H9 (cell line): ENCODE results near the gene ACYP1. TPM values are rescaled to one million over a fixed set of nuclear protein-coding genes. Genes with fewer than 3 reads are reported as not detected.

ENCODE experiments used
- DNase-seq: peaks from one replicate; pipeline ENCODE4 v3.0.0-alpha.2; 2017
- H2AFZ ChIP-seq: one replicate; pipeline ENCODE4 v1.6.1; 2013; ENCODE audit warnings: mild to moderate bottlenecking, low read length, control low read depth, moderate library complexity
- H2AK5ac ChIP-seq: 2 replicates; pipeline ENCODE4 v1.6.1; 2013; ENCODE audit warnings: low read length, control low read depth, mixed read lengths; ENCODE audit not compliant: insufficient read length
- H2BK120ac ChIP-seq: one replicate; pipeline ENCODE4 v1.6.1; 2013; ENCODE audit warnings: low read depth, mild to moderate bottlenecking, low read length, control low read depth, inconsistent platforms; ENCODE audit not compliant: poor library complexity, severe bottlenecking
- H2BK12ac ChIP-seq: 2 replicates; pipeline ENCODE4 v1.6.1; 2013; ENCODE audit warnings: low read length, control low read depth, mixed read lengths, low read depth; ENCODE audit not compliant: insufficient read length
- H2BK15ac ChIP-seq: 2 replicates; pipeline ENCODE4 v1.6.1; 2013; ENCODE audit warnings: low read depth, low read length, control low read depth
- H2BK20ac ChIP-seq: one replicate; pipeline ENCODE4 v1.6.1; 2013; ENCODE audit warnings: low read depth, mild to moderate bottlenecking, low read length, control low read depth, inconsistent platforms; ENCODE audit not compliant: poor library complexity, severe bottlenecking
- H2BK5ac ChIP-seq: 2 replicates; pipeline ENCODE4 v1.6.1; 2013; ENCODE audit warnings: low read length, control low read depth, mixed read lengths; ENCODE audit not compliant: insufficient read length
- H3K14ac ChIP-seq: 2 replicates; pipeline ENCODE4 v1.6.1; 2013; ENCODE audit warnings: low read length, control low read depth; ENCODE audit not compliant: insufficient read depth
- H3K18ac ChIP-seq: 2 replicates; pipeline ENCODE4 v1.6.1; 2013; ENCODE audit warnings: low read depth, mild to moderate bottlenecking, mixed read lengths, low read length, control low read depth; ENCODE audit not compliant: insufficient read length
- H3K23ac ChIP-seq: 2 replicates; pipeline ENCODE4 v1.6.1; 2013; ENCODE audit warnings: low read length, control low read depth, mixed read lengths, low read depth; ENCODE audit not compliant: insufficient read length
- H3K23me2 ChIP-seq: 2 replicates; pipeline ENCODE4 v1.6.1; 2013; ENCODE audit warnings: low read depth, mild to moderate bottlenecking, mixed read lengths, low read length, control low read depth; ENCODE audit not compliant: insufficient read length, poor library complexity, severe bottlenecking
- H3K27ac ChIP-seq: 2 replicates; pipeline ENCODE4 v1.5.1; 2013; ENCODE audit warnings: low read length, control low read depth, mixed read lengths, low read depth; ENCODE audit not compliant: insufficient read length
- H3K27me3 ChIP-seq: 2 replicates; pipeline ENCODE4 v1.6.1; 2013; ENCODE audit warnings: low read length, control low read depth, inconsistent platforms; ENCODE audit not compliant: insufficient read depth
- H3K4ac ChIP-seq: 2 replicates; pipeline ENCODE4 v1.6.1; 2013; ENCODE audit warnings: low read depth, mild to moderate bottlenecking, control low read depth, inconsistent platforms, low read length, moderate library complexity
- H3K4me1 ChIP-seq: 2 replicates; pipeline ENCODE4 v1.6.1; 2013; ENCODE audit warnings: low read length, control low read depth, inconsistent platforms; ENCODE audit not compliant: insufficient read depth
- H3K4me2 ChIP-seq: 2 replicates; pipeline ENCODE4 v1.6.1; 2013; ENCODE audit warnings: low read length, control low read depth, mixed read lengths; ENCODE audit not compliant: insufficient read length, insufficient read depth
- H3K56ac ChIP-seq: 2 replicates; pipeline ENCODE4 v1.6.1; 2013; ENCODE audit warnings: low read depth, mild to moderate bottlenecking, mixed read lengths, low read length, control low read depth; ENCODE audit not compliant: insufficient read length
- H3K79me1 ChIP-seq: 2 replicates; pipeline ENCODE4 v1.6.1; 2013; ENCODE audit warnings: low read depth, mild to moderate bottlenecking, moderate library complexity, low read length, control low read depth, inconsistent platforms; ENCODE audit not compliant: insufficient read depth, poor library complexity, severe bottlenecking
- H3K79me2 ChIP-seq: 2 replicates; pipeline ENCODE4 v1.6.1; 2013; ENCODE audit warnings: low read length, control low read depth, inconsistent platforms; ENCODE audit not compliant: insufficient read depth
- H3K9ac ChIP-seq: 2 replicates; pipeline ENCODE4 v1.6.1; 2013; ENCODE audit warnings: low read length, control low read depth, mixed read lengths; ENCODE audit not compliant: insufficient read length; ENCODE audit errors: extremely low read depth
- H3K9me3 ChIP-seq: one replicate; pipeline ENCODE4 v1.6.1; 2013; ENCODE audit warnings: low read depth, low read length, inconsistent platforms; ENCODE audit not compliant: control insufficient read depth
- H3T11ph ChIP-seq: one replicate; pipeline ENCODE4 v1.6.1; 2013; ENCODE audit warnings: mild to moderate bottlenecking, low read length, control low read depth, inconsistent platforms
- H4K20me1 ChIP-seq: one replicate; pipeline ENCODE4 v1.6.1; 2013; ENCODE audit not compliant: control insufficient read depth, insufficient read length, insufficient read depth
- H4K5ac ChIP-seq: 2 replicates; pipeline ENCODE4 v1.6.1; 2013; ENCODE audit warnings: low read depth, mild to moderate bottlenecking, mixed read lengths, low read length, control low read depth; ENCODE audit not compliant: insufficient read length
- H4K8ac ChIP-seq: replicated peaks from 2 replicates; pipeline ENCODE4 v1.6.1; 2013; ENCODE audit warnings: low read length, control low read depth, mixed read lengths, low read depth; ENCODE audit not compliant: insufficient read length
- H4K91ac ChIP-seq: 2 replicates; pipeline ENCODE4 v1.6.1; 2013; ENCODE audit warnings: low read depth, mild to moderate bottlenecking, moderate library complexity, mixed read lengths, low read length, control low read depth; ENCODE audit not compliant: insufficient read length
- H3K27ac Mint-ChIP-seq, 3 experiments: 2 replicates in 2 of 3; 3 replicates in 1 of 3; pipeline ENCODE4 v1.8.0; 2020 to 2021; ENCODE audit warnings: mixed read lengths in 3 of 3, mild to moderate bottlenecking in 1 of 3, moderate library complexity in 1 of 3
- H3K27me3 Mint-ChIP-seq: 2 replicates; pipeline ENCODE4 v1.8.0; 2021; ENCODE audit warnings: low read depth, mild to moderate bottlenecking, moderate library complexity, mixed read lengths
- H3K36me3 Mint-ChIP-seq, 3 experiments: 2 replicates in 2 of 3; 3 replicates in 1 of 3; pipeline ENCODE4 v1.8.0; 2020 to 2021; ENCODE audit warnings: low read depth in 3 of 3, mixed read lengths in 3 of 3; ENCODE audit not compliant: insufficient read depth in 1 of 3
- H3K4me1 Mint-ChIP-seq, 2 experiments: 2 replicates each; pipeline ENCODE4 v1.8.0; 2020; ENCODE audit warnings: mixed read lengths in 2 of 2
- H3K4me3 Mint-ChIP-seq, 2 experiments: 2 replicates in 1 of 2; 3 replicates in 1 of 2; pipeline ENCODE4 v1.8.0; 2020 to 2021; ENCODE audit warnings: mild to moderate bottlenecking in 2 of 2, mixed read lengths in 2 of 2, moderate library complexity in 1 of 2
- H3K9me3 Mint-ChIP-seq, 2 experiments: 2 replicates in 1 of 2; 3 replicates in 1 of 2; pipeline ENCODE4 v1.8.0; 2020; ENCODE audit warnings: mild to moderate bottlenecking in 2 of 2, mixed read lengths in 2 of 2, moderate library complexity in 1 of 2
- WGBS: extraction: QIAGEN DNeasy Blood & Tissue Kit; methylation state at CpG from one replicate; pipeline ENCODE4 v1.1.7; 2013; ENCODE audit warnings: missing lambda C conversion rate, low lambda C conversion rate, mixed read lengths; ENCODE audit not compliant: insufficient read length; ENCODE audit errors: extremely low coverage; 5-methylcytosine and 5-hydroxymethylcytosine counted together
- total RNA-seq: library from RNA; stranded (reverse); gene quantifications from 2 replicates; pipeline ENCODE4 v1.2.1, GENCODE V29; 2021
- TF ChIP-seq, protein P1 (sequence below): fragments of 200-600 bp; sonication (generic); conservative IDR thresholded peaks from 3 replicates; pipeline ENCODE4 v1.8.0; 2021; ENCODE audit warnings: antibody characterized with exemption, mild to moderate bottlenecking

ACYP1 gene
- total RNA-seq, 1 experiment from 2014 or later, result 18.9 TPM

DNA sequence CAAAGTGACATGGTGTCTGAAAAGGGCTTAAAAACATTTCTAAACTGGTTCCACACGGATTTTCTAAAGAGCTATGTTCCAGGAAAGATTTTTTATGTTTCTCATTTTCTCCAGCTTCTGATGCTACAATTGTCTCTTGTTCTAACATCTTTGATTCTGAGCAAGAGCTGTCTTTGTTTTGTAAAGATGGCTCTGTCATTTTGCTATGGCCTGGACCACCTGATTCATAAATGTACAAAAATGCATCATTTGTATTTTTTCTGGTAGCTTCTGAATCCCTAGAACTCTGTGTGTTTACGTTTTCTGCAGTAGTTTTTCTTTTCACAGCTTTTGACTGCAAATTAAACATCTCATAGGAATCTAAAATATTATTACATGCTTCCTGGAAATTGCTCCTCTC lies 15.7 kb downstream of the ACYP1 start:
- DNase-seq, result no peak
- no peak overlapping the region for H3K18ac ChIP-seq
- no peak overlapping the region for H3K9ac ChIP-seq
- Mint-ChIP-seq H3K27ac (no peak overlapping the region), H3K4me3 (no peak overlapping the region), H3K27me3 (no peaks in the 10 kb centered on the region), H3K4me1 (no peaks in the 10 kb centered on the region; a peak in 1 of 4 replicates), H3K36me3 (peaks cover 0 to 16% (median 2%) of the 10 kb centered on the region in 3 experiments; a peak in 4 of 7 replicates), H3K9me3 (no peaks in the 10 kb centered on the region; a peak in 1 of 5 replicates)
- H3K79me2 ChIP-seq, result no peaks in the 10 kb centered on the region
- TF ChIP-seq, protein P1, sequence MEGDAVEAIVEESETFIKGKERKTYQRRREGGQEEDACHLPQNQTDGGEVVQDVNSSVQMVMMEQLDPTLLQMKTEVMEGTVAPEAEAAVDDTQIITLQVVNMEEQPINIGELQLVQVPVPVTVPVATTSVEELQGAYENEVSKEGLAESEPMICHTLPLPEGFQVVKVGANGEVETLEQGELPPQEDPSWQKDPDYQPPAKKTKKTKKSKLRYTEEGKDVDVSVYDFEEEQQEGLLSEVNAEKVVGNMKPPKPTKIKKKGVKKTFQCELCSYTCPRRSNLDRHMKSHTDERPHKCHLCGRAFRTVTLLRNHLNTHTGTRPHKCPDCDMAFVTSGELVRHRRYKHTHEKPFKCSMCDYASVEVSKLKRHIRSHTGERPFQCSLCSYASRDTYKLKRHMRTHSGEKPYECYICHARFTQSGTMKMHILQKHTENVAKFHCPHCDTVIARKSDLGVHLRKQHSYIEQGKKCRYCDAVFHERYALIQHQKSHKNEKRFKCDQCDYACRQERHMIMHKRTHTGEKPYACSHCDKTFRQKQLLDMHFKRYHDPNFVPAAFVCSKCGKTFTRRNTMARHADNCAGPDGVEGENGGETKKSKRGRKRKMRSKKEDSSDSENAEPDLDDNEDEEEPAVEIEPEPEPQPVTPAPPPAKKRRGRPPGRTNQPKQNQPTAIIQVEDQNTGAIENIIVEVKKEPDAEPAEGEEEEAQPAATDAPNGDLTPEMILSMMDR, result no peak
- no peak overlapping the region for H3K4me2 ChIP-seq
- no peak overlapping the region for H3T11ph ChIP-seq
- no peak overlapping the region for H3K14ac ChIP-seq
- no peak overlapping the region for H3K23ac ChIP-seq
- whole genome bisulfite sequencing, result no CpG with 5 or more reads among the region's 2 CpGs
- no peak overlapping the region for H2AK5ac ChIP-seq
- H2BK20ac ChIP-seq, result no peak overlapping the region
- no peak overlapping the region for H4K91ac ChIP-seq
- 0 out of 2 replicates have a peak, but pooled peaks cover 2% of the 10 kb centered on the region for H3K4me1 ChIP-seq
- H2AFZ ChIP-seq, result no peak overlapping the region
- H3K27me3 ChIP-seq, result no peaks in the 10 kb centered on the region
- peaks cover 3% of the 10 kb centered on the region for H3K79me1 ChIP-seq
- peaks cover 3% of the 10 kb centered on the region for H3K23me2 ChIP-seq
- no peak overlapping the region for H3K4ac ChIP-seq
- H2BK15ac ChIP-seq, result no peak overlapping the region
- H3K56ac ChIP-seq, result no peak overlapping the region
- no peaks in the 10 kb centered on the region for H3K9me3 ChIP-seq
- H4K20me1 ChIP-seq, result no peaks in the 10 kb centered on the region
- no peak overlapping the region for H4K8ac ChIP-seq
- no peak overlapping the region for H2BK12ac ChIP-seq
- H4K5ac ChIP-seq, result no peak overlapping the region
- no peak overlapping the region for H2BK120ac ChIP-seq
- H3K27ac ChIP-seq, result no peak overlapping the region
- H2BK5ac ChIP-seq, result no peak overlapping the region
